ENCODE measurements around the gene RIIAD1. TPM values are rescaled to one million over a fixed set of nuclear protein-coding genes. Genes with fewer than 3 reads are reported as not detected.
"Not testable (repeated sequence)": the region's sequence is repeated elsewhere in the genome, so short reads cannot be mapped to it uniquely, and the experiment has no call there.

Gene RIIAD1
- total RNA-seq, 1 donor from 2014 or later = not detected

DNA sequence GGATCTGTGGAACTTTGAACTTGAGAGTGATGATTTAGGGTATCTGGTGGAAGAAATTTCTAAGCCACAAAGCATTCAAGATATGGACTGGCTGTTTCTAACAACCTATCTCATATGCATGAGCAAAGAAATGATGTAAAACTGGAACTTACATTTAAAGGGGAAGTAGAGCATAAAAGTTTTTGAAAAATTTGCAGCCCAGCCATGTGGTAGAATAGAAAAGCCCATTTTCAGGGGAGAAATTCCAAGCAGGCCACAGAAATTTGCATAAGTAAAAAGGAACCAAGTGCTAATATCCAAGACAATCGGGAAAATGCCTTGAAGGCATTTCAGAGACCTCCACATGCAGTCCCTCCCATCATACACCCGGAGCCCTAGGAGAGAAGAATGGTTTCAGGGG, 15.7 kb downstream of the RIIAD1 start:
- ATAC-seq = no peak

GRCh38 chr1:151737479-151737878, 16.2 kb downstream of the RIIAD1 start:
- no peak for ATAC-seq

DNA sequence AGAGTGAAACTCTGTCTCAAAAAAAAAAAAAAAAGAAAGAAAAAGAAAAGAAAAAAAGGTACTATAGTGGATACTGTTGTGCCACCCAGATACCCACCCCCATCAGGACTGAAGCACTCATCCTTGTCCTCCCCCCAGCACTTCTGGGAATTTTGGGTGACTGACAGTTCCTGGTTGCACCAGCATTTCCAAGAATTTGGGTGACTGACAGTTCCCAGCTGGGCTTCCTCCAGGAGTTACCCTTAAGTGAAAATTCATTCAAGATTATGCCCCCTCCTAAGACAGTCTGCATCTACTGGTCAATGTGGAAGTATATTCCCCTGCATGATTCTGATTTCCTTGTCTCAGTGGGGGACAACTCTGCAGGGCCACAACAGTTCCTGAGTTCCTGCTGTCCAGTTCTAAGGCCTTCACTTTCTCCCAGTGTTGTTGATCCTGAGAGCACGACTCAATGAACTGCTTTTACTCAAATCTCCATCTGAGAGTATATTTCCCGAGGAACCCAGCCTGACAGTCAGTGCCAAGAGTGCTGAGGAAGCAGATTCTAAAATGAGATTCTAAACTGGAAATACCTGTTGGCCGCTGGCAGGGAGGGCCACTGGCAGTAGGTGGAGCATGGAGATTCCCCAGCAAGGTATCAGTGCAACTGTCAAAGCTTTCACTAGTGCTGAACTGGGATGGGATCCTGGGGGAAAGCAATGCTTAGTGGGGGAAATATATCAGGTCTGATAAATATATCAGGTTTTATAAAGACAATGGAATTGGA, 18.5 kb downstream of the RIIAD1 start:
- peak; percentile 90 for ATAC-seq

DNA sequence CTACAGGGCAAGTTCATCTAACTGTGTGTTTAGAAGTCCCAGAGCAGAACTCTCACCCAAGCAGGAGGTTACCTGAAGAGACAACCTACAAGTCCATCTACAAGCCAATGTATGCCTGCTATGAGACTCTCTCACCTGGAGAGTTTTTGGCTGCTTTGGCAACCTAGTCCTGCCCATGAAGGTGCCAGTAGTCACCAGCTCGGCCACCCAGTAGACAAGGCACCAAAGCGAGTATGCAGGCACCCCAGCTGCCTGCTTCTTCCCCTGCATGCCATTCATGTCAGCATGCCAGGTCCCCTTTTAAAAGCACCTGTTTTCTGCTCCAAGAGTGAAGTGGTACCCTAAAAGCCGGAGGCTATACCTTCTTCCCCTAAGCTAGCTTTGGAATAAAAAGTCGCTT, 20.2 kb downstream of the RIIAD1 start:
- ATAC-seq = no peak

- ATAC-seq = peak; percentile 42
Observed at GRCh38 chr1:151756291-151756690, 35.0 kb downstream of the RIIAD1 start.

- no peak for ATAC-seq
Observed at GRCh38 chr1:151759241-151759640, 37.9 kb downstream of the RIIAD1 start.

- ATAC-seq = no peak
Observed at GRCh38 chr1:151760597-151761385, 39.5 kb downstream of the RIIAD1 start.

DNA sequence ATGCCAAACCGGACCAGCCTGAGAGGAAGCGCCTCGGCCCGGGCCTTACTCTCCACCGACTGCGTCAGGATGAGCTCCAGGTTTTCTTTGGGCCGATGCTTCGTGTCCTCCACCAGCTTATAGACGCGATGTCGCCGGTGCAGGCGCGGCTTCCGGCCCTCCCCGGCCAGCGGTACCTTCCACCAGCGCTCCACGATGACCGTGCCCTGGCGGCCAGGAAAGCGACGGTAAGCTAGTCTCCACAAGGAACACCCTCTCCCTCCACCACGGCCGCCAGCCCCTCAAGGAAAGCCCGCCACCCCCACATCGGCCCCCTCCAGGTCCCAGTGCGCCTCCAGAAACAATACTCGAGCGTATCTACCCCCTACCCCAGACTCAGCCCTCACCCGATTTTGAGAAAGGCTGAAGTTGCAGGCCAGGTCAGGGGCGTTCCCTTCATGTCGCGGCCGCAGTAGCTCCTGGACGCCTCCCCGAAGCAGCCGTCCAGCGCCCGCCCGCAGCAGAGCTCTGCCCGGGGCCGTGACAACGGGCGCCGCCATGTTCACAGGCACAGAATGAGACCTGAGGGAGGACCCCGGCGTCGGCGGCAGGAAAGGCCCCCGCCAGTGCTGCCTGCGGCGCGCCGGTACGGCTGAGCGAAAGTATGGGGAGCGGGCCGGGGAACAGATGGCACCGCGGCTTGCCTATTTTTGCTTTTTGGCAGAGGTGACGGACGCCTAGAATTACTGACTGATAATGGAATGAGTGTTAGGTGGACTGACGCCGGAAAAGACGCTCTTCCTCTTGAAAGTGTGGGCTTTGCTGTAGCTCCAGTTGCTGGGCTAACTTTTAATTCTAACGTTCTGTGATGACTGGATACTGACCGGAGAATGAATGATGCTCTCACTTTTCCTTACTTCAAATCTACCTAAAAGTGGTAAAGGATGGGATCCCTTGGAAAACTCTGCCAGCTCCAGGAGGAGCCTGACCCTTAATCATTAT, 41.9 kb downstream of the RIIAD1 start, which contains the start of gene MRPL9:
Gene MRPL9, minus strand, starts transcription at position 556 of the 981 bp plus-strand sequence. Its CDS starts 17 bp downstream, at position 539.
- ATAC-seq = peak; percentile 92

- ATAC-seq = no peak
Observed at GRCh38 chr1:151763990-151764389, 42.7 kb downstream of the RIIAD1 start.

DNA sequence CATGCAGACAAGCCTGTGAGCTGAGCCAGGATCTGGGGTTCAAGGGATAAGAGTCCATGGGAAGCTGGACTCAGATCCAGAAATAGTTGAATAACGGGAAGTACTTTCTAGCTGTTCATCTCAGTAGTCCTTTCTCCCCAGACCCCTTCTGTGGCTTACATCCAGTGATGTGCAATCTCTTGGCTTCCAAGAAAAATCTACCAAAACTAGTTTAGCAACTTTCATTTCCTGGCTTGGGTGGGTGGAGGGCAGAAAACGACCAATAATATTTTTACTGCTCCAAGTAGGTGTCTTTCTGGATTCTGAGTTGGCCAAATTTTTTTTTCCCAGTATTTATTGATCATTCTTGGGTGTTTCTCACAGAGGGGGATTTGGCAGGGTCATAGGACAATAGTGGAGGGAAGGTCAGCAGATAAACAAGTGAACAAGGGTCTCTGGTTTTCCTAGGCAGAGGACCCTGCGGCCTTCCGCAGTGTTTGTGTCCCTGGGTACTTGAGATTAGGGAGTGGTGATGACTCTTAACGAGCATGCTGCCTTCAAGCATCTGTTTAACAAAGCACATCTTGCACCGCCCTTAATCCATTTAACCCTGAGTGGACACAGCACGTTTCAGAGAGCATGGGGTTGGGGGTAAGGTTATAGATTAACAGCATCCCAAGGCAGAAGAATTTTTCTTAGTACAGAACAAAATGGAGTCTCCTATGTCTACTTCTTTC, 47.2 kb downstream of the RIIAD1 start:
- ATAC-seq = not testable (repeated sequence)

GRCh38 chr1:151769270-151769669, 47.9 kb downstream of the RIIAD1 start:
- not testable (repeated sequence) for ATAC-seq

GRCh38 chr1:151773702-151774101, 52.4 kb downstream of the RIIAD1 start:
- ATAC-seq = peak; percentile 96

DNA sequence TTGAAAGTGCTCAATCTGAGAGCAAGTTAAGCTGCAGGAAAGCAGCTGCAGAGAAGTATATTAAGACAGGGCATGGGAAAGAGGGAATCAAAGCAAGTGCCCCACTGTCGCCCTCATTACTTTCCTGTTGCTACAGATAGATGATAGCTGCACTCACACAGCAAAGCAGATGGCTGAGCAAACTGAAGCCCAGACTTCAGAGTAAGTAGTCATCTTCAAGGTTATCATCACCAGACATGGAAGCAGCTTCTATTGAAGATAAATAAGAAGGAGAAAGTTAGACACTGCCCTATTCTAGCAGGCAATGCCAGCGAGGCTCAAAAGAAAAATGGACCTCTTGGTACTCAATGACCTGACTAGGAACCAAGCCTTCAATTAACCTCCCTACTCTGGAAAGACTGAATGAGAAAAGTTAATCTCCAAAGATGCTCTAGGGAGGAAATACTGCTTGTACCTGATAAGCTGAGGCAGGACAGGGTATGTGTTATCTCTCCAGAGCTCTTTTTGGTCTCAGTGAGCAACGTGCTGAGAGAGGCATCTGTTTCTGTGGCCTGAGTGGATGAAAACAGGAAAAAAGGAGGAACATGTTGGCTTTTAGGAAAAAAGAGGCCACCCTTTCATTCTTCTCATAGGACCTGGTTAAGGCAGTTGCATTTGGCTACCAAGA, 53.1 kb downstream of the RIIAD1 start:
- ATAC-seq = no peak

DNA sequence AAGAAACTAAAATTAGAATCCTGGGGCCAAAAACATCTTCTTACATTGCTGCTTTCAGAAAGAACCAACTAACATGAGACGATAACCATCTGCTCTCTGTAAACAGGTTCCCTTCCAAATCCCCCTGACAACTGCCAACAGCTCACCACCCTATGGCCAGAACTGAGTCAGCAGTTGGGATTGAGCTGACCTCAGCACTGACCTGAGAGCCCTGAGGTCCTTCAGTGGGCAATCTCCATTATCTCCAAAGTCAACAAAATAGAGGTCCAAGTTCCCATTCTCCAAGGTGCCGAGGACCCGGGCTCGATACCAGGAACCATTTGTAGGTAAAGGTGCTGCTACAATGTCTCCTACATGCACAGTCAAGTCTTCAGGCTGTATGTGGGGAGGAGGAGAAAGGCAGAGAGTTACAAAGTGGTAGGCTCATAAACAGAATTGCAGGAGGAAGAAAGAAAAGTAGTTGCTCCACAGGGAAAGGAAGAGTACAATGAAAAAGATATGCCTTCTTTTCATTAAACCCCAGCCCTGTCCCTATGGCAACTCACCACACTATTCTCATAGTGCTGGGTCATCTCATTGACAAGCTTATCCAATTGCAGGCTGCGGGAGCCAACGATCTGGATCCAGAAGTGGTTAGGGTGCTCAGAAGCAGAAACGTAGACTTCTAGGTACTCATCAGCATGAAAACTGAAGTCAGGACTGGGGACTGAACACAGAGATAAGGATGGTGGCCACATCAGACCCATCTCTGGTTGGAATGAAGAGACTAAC, 54.8 kb downstream of the RIIAD1 start:
- no peak for ATAC-seq

DNA sequence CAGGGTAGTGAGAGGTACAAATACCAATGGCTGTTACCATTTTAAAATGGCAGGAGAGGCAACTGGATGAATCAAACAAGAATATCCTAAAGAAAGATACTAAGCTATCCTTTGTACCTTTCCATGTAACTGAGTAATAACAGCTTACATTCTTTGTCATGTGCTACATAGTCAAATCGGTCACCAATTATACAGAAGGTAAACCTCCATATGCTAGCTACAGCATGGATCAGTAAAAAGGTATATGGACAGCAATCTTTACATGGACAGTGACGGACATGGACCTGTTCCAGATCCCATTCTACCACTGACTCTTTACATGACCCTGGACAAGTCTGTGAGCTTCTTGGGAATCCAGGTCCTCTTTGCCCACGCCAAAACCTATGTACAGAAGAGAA, 55.3 kb downstream of the RIIAD1 start:
- no peak for ATAC-seq

DNA sequence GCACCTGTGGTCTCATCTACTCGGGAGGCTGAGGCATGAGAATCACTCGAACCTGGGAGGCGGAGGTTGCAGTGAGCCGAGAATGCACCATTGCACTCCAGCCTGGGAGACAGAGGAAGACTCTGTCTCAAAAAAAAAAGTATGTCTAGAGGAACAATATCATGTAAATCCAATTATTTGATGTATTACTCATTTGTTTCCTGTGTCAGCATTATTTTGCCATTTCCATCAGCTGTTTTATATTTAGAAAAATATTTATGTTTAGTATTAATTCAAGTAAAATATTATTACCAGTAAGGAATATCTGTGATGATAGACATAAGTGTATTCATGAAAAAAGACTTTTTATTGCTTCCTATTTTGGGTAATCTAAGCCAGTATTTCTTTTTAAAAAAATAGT, 56.0 kb downstream of the RIIAD1 start:
- ATAC-seq = no peak

Measured in esophagus mucosa (tissue), 1 donor.